GM13976 (cell line): Measurements from ENCODE around the gene CALY.

Experiments used
- DNase-seq: peaks from one replicate; pipeline ENCODE4 v3.0.0; 2012; ENCODE audit warnings: low spot score
- CTCF ChIP-seq: IDR thresholded peaks from 2 replicates; pipeline ENCODE4 v1.5.1; 2012; ENCODE audit warnings: borderline replicate concordance, mild to moderate bottlenecking; ENCODE audit not compliant: insufficient read depth; ENCODE audit errors: extremely low read depth, missing control alignments, control extremely low read depth
- in situ Hi-C: fragments of 300-500 bp; cut with MboI; formaldehyde crosslinking; loops from one replicate; pipeline ENCODE4 v1.12.0; 2022; ENCODE audit warnings: low sequenced_read_pairs, mixed read lengths, inconsistent platforms; ENCODE audit not compliant: unreplicated experiment

CALY gene

GRCh38 chr10:133306941-133307379 lies 29.7 kb downstream of the CALY start:
- in situ Hi-C loops, result no loop called here
- DNase-seq, result no peak

GRCh38 chr10:133306097-133306476 lies 30.6 kb downstream of the CALY start:
- TF ChIP-seq CTCF, result no peak
- in situ Hi-C loops, result no loop called here
- no peak for DNase-seq

More at GRCh38 chr10:133306941-133307379, 29.7 kb downstream of the CALY start:
- no peak for TF ChIP-seq CTCF

- no peak for DNase-seq
- in situ Hi-C loops, result no loop called here
- TF ChIP-seq CTCF, result no peak
These were observed 33.5 kb downstream of the CALY start for GRCh38 chr10:133303206-133303605.

- in situ Hi-C loops, result no loop called here
These were observed 34.5 kb downstream of the CALY start for GRCh38 chr10:133302230-133302629.

GRCh38 chr10:133299738-133300137 lies 37.0 kb downstream of the CALY start:
- in situ Hi-C loops, result no loop called here
- no peak for DNase-seq

More at GRCh38 chr10:133302230-133302629, 34.5 kb downstream of the CALY start:
- no peak for TF ChIP-seq CTCF
- no peak for DNase-seq

GRCh38 chr10:133299224-133299623 lies 37.5 kb downstream of the CALY start:
- in situ Hi-C loops, result no loop called here
- DNase-seq, result no peak
- no peak for TF ChIP-seq CTCF

More at GRCh38 chr10:133299738-133300137, 37.0 kb downstream of the CALY start:
- no peak for TF ChIP-seq CTCF

GRCh38 chr10:133298466-133298865 lies 38.2 kb downstream of the CALY start:
- in situ Hi-C loops, result no loop called here
- no peak for TF ChIP-seq CTCF
- DNase-seq, result no peak
